NCI-H446 treated with DMSO at 0.1 percent for 48 hours (cell line): ENCODE measurements around the gene MEG3.

Experiments
- DNase-seq: peaks from one replicate; lab custom pipeline; 2025; lab: John Stamatoyannopoulos, UW

MEG3 gene

DNA sequence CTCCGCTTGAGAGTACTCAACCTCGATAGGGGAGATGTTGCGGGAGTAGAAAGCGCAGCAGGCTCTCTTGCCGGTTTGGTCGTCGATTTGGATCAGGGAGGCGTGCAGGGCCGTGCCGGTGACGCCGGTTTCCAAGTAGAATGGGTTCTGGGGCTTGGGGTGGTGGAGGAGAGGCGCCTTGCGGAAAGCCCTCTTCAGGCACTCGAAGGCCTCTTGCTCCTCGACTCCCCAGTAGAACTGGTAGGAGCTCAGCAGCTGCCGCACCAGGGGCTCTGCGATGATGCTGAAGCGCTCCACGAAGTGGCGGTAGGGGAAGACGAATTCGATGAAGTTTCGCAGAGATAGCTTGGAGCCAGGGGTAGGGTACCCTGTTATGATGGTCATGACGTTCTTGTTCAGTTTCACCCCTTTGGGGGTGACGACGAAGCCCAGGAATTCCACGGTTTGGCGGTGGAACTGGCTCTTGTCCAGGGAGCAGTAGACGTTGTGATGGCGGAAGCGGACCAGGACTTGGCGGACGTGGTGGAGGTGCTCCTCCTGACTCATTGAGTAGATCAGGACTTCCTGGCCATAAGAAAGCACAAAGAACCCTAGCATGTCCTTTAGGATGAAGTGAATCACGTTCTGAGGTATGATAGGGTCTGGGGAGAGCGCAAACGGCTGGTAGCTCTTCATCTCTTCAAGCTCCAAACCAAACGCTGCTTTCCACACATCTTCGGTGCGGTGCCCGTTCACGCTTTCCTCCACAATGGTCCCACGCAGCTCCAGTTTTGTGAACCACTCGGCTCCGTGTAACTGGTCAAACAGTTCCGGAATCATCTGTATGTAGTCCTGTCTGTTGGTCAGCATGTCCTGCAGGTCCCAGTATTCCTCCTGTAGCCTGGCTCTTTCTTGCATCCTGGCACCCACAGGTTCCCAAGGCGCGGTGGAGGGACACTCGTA is 56.4 kb downstream of the MEG3 start:
- DNase-seq: no peak

DNA sequence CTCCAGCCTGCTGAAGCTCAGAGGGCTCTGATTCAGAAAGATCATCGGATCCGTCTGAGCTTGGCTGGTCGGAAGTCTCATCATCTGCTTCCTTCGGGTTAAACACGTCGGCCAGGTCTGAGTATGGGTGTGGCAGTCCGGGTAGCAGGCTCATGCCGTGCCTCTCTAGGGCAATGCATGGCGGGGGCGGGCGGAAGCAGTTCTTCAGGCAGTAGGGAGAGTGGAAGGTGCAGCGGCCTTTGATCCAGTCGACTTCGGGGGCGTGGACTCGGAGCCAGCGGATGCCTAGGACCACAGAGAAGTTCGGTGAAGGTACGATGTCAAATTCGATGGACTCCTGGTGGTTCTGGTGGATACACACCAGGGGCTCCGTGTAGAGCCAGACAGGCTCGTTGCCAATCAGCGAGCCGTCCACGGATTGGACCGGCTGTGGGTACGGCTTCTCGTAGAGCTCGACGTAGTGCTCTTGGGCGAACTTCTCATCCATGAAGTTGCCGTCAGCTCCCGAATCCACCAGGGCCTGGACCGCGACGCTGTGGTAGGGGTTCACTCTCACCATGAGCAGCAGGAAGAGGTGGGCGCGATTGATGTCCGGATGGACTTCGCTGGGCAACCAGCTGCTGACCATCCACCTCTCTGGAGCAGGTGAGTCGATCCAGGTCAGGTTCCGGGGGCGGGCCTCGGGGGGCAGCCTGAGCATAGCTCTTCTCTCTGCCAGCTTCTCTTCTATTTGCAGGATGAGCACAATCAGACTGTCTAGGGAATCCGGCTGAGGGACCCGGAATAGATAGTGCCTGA is 57.3 kb downstream of the MEG3 start:
- DNase-seq: no peak

DNA sequence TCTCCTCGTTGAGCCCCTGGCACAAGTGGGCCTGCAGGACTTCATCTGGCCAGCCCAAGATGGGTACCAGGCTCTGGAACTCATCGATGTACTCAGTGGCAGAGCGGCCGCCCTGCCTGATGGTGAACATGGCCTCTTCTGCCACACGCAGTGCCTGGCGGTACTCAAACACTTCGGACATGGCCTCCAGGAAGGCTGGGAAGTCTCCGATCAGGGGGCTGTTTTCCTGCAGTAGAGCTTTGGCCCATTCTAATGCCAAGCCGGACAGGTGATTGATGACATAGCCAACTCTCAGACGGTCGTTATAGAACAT is 57.8 kb downstream of the MEG3 start:
- no peak for DNase-seq

DNA sequence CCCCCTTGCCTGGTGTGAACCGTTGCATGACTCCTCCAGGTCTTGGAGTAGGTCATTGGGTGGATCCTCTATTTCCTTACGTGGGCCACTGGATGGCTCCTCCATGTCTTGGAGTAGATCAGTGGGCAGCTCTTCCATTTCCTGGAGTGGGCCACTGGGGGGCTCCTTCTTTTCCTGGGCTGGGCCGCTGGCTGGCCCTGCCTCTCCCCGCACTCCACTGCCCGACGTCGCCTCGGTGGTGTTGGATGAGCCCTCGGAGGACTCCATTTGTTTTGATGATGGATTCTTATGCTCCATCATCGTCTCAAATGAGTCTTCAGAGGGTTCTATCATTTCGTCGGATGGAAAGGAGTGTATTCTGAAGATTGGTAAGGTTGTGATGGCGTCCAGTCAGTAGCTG is 58.5 kb downstream of the MEG3 start:
- no peak for DNase-seq

DNA sequence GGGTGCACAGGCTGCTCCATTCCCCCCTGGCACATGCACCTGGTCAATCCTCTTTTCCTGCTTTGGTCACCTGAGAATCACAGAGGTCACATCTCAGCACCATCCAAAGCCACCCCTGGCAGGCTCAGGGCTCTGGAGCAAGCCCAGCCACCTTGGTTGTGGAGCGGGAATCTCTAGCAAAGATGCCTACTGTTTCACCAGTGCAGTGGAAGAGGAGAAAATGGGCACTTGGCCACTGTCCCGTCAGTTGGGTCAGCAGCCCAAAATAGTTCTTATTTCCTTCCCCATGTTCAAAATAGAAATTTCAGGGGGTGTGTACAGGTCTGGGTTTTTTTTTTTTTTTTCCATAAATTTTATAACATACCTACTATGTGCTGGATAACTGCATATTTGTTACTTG is 59.3 kb downstream of the MEG3 start:
- no peak for DNase-seq

DNA sequence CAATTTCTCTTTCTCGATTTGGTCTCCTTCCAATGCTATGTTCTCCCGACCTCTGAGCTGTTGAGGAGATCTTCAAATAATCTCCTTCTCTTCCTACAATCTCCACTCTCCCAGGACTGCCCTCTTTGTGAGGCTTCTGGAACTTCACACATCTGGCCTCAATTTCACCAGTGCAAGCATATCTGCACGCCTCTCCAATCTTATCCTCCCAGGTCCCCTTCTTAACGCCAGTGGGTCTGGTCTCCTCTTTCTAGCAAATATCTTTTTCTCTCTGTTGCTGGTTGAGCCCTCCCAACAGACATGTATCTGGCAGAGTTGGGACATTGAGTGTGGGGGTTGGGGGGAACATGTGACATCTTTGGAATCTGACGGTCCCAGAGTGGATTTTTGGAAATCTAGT is 59.7 kb downstream of the MEG3 start:
- no peak for DNase-seq

DNA sequence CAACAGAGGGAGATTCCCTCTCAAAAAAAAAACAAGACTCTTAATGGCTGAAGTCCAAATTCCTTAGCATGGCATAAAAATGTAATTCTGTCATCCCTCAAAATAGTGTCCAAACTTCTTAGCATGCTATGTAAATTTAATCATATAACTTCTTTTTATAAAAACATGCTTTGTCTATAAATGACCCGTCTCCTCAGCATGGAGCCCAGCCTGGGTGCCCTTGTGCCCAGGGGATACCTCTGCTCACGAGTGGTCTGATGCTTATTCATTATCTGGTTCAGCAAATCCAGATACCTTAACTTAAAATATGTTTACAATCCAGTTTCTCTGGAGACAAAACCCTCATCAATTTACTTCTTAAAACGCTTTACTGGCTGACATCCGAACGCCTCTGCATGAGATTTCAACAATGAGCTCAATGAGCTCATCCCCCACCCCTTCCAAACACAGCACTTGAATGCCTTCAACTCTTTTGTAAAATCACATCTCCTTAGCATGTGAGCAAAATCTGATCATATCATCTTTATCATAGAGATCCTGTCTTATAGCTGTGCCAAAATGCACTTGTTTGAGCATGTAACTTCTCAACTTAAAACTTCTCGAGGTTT is 61.9 kb downstream of the MEG3 start:
- DNase-seq: no peak

DNA sequence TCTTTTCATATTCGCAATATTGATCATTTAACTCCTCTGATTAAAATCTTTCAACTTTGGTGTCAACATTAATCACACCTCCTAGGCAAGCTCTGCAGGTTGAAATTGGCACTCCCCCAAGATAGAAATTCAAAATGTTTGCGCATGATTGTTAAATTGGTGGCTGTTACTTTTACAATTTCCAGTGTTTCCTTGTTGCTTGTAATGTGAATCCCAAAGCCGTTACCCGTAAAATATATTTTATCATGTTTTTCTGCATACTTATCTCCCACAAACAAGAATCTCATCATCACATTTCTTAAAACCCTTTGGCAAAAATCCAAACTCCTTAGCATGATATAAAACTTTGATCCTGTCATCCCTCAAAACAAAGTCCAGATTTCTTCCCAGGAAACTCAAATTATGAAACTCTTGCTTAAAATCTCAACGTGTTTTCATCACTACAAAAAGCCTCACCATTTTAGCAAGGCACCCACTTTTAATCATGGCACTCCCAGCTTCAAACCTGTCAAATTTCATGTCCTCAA is 62.9 kb downstream of the MEG3 start:
- DNase-seq: no peak

DNA sequence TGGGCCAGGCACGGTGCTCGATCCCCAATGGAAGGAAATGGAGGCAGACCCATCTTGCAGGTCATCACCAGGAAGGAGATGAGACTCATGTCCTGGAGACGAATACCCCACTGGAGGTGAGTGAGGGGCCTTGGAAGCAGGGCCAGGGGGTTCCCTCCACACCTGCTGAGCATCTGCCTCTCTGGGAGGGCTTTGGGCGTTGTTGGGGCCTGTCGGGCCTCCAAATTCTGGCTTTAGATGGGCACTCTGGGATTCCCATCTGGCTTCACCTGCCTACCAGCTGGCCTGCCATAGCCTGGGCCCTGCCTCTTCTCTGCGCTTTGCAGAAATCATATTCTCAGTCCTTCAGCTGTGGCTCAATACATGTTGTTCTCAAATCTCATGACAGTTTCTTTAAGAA is 63.7 kb downstream of the MEG3 start:
- DNase-seq: no peak

DNA sequence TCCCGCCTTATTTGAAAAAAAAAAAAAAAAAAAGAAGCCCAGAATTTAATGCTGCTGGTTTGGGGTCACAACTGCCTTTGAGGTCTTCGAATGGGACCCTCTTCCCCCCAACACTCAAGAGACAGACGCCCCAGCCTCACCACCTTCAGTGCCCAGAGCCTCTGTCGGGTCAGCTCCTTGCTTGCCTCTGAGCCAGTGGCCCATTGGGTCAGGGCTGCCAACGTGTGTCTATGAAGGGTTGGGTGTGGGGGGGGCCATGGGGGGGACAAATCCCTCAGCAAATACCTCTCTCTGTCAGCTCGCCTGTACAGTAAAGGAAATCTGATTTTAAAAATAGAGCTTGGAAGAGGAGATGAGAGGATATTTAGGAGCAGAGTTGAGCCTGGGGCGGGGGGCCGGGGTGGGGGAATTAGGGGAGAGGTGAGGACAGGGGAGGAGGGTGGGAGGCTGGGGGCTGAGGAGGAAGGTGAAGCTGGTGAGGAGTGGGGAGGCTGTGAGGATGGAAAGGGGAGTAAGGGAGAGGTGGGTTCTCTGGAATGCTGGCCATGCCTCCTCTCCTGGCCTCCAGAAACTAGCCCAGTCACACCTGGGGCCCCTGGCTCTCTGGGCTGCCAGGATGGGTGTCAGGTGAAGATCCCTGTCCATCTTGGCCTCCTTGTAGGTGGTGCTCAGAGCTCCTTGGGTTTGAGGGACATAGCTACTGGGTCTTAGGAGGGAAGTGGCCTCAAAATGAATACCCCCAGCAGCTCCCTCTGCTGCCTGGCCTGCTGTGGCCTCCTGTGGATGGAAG is 64.3 kb downstream of the MEG3 start:
- no peak for DNase-seq

DNA sequence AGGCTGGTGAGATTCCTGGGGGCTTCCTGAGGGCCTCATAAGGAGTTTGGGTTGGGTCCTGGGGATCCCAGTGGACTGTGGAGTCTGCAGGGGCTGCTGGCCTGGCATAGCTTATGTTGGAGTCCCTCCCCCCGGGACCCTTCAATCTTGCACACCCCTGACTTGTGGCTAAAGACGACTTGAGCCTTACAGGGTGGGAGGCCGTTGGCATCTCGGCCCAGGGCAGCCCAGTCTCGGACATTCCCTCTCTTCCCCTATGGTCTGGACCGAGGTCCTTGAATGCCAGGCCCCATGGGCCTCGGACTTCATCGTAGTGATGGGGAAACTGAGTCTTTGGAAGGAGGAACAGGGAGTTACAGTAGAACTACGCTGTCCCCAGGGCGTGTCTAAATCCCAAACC is 65.1 kb downstream of the MEG3 start:
- no peak for DNase-seq

DNA sequence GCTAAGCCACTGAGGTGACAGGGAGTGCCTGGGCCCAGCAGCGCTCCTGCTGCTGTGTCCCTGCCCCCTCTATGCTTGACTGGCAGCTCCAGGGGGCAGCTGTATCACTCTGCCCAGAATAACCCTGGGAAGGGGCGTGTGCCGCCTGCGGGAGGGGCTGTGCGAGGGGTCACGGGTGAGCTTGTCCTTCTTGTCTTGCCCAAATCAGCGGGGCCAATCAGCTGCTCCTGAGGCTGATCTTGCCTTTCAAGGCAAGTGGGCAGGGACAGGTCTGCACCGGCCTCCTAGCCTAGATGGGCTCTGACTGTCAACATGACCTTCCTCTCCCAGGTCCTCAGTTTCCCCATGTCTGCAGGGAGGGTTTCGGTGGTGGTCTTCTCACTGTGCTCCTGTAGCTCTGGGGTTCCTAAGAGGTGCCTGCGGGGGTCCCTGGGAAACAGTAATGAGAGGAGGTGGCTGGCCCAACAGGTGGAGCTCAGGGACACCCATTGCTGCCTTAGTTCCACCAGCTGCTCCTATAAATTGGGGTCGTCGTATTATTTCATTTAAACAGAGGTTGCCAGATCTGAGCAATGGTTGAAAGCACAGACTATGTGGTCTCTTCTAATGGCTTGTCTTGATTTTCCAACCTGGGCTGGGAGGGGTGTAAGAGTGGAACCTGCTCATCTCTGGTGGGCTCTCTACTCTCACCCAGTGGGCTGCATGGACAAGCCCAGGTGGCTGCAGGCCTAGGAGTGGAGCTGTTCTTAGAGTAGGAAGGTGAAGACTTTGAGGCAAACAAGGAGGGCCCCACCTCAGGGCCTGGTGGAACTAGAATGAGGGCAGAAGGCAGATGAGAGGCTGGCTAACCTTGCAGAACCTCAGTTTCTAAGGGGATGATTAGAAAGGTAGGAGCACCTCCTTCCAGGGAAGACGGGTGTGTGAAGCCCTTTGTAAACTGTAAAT is 65.9 kb downstream of the MEG3 start:
- DNase-seq: no peak

DNA sequence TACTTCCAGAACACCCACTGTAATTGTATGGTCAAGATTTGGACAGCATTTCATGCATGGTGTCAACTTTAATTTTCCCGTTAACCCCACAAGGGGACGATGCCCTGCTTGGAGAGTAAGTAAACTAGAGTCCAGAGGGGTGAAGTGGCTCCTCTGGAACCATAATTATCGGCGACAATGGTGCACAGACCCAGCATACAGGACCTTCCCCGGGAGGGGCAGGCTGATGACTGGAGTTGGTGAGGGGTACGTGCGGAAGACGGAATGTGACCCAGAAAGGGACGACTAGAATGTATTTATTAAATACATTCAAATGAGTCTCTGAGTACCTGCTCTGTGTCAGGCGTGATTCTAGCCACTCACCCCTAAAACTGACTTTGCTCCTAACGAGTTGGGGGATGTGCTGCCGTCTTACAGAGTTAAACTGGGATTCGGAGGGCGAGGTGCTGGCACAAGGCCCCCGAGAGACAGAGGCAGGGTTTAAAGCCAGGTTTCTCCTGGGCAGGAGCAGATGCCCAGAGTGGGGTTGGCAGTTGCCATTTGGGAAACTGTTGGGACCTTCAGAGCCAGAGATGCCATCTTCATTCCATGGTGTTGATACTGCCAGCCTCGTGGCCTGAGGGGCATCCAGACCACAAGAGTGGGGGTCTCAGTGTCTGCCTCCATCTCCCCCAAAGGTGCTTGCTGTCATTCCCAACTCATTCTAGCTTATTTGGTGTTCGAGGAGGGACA is 66.7 kb downstream of the MEG3 start:
- no peak for DNase-seq

DNA sequence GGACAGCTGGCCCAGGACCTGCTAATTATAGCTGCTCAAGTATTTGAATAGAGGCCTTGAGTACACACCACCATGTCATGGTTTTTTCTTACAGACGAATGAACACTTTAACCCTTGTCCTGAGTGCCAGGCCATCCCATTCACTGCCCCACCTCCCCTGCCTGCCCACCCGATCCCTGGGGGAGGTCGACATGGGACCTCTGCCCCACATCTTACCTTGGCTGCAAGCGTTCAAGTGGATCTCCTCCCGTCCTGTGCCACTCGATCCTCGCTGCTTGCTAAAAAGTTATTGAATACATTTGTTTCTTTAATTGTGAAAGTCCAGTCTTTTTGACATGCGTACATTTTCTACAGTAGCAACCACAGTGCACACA is 67.3 kb downstream of the MEG3 start:
- DNase-seq: no peak

DNA sequence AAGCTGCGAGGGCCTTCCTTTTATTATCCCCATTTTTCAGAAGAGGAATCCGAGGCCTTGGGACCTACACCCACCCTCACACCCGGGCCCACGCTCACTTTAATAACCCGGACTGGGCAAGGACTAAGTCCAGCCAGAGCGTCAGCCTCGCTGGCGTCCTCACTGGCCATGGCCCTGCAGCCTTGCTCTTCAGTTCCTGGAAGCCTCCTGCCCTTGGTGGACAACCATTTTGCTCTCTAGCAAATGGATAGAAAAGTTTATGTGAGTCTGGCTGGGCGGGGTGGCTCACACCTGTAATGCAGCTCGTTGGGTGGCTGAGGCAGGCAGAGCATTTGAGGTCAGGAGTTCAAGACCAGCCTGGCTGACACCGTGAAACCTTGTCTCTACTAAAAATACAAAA is 67.8 kb downstream of the MEG3 start:
- DNase-seq: no peak

DNA sequence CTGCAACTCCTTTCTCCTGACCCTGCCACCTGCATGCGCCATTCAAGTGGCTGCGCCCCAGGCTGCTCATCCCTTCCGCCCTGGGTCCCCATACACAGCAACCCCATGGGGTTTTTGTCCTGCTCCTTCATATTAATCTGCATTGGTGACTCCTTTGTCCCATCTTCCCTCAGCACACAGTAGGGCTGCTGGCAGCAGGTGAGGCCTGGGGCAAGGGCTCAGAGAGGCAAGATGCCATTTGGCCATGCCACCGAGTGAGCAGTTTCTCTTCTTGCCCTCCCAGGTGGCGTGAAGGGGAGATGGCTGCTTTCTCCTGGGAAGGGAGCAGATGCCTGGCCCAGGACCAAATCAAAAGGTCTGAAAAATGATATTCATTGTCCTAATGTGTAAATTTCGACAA is 68.5 kb downstream of the MEG3 start:
- no peak for DNase-seq

DNA sequence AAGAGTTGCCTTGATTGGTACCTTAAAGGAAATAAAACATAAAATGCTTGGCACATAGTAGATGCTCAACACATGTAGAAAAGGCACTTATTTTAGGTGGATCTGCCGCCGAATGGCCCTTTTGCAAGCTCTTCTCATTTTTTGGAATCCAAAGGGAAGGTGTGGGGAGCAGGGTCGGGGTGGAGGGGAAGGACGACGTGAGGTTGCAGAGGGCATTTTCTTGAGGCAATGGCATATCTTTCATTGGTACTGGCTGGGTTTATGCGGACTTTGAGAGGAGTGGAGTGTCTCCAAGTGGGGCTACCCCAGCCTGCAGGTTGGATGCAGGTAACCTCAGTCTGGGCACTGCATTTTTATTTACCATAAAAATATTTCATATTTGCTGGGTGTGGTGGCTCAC is 69.5 kb downstream of the MEG3 start:
- DNase-seq: no peak

DNA sequence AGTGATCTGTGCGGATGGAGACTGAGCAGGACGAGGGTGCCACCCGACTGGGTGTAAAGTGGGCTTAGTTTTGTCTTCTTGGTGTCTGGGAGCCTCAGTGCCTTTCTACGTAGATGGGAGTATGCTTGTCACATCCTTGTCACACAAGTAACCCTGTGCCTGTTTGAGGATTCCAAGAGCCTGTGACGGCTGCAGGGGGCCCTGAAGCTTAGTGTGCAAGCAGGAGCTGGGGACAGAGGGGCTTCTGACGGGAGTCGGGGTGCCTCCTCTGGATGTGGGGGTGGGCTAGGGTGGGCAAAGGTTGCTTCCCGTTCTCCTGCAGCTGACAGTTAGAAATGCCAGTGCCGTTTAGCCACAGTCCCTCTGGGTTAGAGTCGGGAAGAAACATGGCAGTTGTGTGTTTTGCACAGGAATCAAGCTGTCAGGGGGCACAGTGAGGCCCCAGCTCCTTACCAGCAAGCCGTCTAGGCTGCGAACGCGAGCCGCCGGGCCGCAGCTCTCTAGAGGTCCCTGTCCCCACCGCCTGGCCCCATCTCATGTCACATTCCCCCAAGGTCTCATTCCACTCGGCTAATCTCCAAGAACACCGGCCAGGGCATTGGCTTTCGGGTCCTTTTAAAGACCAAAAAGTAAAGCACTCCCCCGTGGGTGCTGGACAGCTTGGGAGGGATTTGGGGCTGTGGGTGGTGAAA is 70.6 kb downstream of the MEG3 start:
- DNase-seq: no peak

DNA sequence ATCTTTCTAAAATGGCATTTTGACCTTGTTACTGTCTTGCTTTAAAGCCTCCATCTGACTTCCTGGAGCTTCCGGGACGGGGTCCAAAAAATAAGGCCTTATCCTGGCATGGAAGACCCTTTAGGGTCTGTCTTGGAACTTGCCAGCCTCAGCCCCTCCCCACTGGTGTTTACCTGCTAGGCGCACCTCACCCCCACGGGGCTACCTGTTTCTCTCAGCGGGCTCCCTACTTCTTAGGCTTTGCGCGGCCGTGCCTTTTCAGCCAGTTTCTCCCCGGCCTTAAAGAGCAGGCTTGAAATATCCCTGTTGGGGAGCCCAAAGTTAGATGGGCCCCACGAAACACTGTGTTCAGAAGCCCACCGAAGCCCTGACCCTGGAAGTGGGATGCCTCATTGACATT is 72.5 kb downstream of the MEG3 start:
- no peak for DNase-seq
